NCI-H82 (cell line): ENCODE results near the gene SLC25A11.
"Not testable (repeated sequence)": the region's sequence is repeated elsewhere in the genome, so short reads cannot be mapped to it uniquely, and the experiment has no call there.

ENCODE experiments used
- DNase-seq: peaks from one replicate; lab custom pipeline; 2025; lab: John Stamatoyannopoulos, UW

SLC25A11 gene

GRCh38 chr17:4920351-4921048, 19.3 kb downstream of the SLC25A11 start:
- DNase-seq, result peak; percentile 46

GRCh38 chr17:4919511-4920047, 20.3 kb downstream of the SLC25A11 start:
- peak; percentile 74 for DNase-seq

GRCh38 chr17:4914551-4914950, 25.3 kb downstream of the SLC25A11 start:
- DNase-seq, result not testable (repeated sequence)

GRCh38 chr17:4913994-4914393, 25.9 kb downstream of the SLC25A11 start:
- peak; percentile 39 for DNase-seq

- DNase-seq, result peak; percentile 94
Measured at GRCh38 chr17:4908711-4909496, 30.9 kb downstream of the SLC25A11 start.

- DNase-seq, result no peak
Measured at GRCh38 chr17:4908301-4908700, 31.5 kb downstream of the SLC25A11 start.

GRCh38 chr17:4906642-4907041, 33.2 kb downstream of the SLC25A11 start:
- DNase-seq, result not testable (repeated sequence)

DNA sequence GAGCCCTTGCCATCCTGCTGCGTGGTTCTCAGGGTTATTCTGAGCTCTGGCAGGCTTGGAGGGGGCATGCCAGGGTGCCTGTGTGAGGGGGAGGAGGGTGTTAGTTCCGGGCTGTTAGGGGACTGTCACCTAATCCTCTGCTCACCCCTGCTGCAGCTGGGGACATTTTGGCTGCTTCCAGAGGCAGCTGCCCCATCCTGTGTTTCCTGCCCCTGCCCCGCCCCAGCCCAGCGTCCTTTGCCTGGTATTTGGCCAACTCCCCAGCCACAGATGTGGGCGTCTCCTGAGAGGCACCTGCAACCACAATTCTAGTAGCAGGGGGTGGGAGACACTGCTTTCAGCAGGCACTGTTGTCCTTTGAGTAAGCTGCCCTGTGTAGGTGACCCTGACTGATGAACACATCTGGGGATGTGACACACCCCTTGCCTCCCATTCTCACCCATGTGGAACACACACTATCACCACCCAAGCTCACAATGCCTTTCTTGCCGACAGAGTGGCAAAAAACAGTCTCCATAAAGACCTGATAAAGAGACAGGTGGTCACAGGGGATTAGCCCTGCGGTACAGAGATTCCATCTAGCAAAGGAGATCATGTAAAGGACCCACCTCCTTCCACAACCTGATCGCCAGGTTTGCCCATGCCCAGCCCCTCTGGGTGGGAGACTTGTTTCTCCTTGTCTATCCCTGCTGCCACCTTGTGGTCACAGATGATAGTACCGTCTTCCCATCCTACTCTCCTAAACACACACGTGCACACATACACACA, 36.6 kb downstream of the SLC25A11 start, which contains the start of gene CHRNE:
Gene CHRNE (minus strand): TSS at position 48 of the 768 bp plus-strand sequence. CDS start 35 bp downstream, at position 13.
- peak; percentile 99 for DNase-seq

GRCh38 chr17:4902540-4902939, 37.3 kb downstream of the SLC25A11 start:
- DNase-seq, result peak; percentile 86

DNA sequence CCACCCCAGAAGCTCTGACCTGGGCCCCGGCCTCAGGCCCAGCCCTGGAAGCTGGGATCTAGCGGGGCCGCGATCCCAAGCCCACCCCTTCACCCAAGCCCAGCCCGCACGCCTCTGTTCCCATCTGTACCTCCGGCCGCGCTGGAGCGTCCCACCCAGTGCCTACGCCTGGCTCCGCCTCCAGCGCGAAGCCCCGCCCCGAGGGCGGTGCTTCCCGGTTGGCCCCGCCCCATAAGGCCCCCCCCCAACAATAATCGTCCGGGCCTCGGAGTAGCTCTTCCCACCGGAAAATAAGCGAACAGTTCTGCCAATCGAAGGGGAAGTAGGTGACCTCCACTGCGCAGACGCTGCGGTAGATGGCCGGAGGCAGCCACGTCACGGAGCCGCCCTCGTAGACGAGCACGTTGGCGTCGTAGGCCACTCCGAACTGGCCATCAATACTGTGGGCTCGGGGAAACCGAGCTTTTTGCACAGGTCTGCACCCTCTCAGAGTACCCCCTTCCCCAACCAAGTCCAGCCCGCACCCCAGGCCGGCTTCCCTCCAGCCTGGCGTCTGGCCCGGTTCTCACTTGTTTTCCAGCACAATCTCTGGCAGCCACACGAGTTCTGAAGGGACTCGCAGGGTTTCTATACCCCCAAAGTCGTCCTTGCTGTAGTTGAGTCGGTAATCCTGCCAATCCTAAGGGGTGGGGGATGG, 38.0 kb downstream of the SLC25A11 start:
- no peak for DNase-seq

DNA sequence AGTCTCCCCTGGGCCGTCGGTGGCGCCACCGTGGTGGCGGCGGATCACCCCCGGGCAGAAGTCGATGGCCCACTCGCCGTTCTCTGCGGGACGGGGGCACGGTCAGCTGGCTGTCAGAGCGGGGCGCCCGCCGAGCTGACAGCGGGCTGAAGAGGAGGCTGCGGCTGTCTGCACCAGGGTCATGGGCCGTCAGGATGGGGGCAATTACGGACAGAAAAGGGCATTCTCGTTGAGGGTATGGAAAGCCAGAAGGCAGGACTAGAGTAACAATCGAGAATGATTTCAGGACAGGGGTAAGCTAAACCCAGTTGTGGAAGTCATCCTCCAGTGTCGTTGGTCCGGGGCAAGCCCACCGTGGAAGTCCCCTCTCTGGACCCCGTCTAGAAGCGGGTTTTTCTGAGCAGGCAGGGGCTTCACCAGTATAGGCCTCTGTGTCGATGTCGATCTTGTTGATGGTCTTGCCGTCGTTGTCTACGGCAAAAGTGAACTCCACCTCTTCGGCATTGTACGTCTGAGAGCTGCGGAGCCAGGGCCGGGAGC, 38.7 kb downstream of the SLC25A11 start:
- DNase-seq, result no peak

DNA sequence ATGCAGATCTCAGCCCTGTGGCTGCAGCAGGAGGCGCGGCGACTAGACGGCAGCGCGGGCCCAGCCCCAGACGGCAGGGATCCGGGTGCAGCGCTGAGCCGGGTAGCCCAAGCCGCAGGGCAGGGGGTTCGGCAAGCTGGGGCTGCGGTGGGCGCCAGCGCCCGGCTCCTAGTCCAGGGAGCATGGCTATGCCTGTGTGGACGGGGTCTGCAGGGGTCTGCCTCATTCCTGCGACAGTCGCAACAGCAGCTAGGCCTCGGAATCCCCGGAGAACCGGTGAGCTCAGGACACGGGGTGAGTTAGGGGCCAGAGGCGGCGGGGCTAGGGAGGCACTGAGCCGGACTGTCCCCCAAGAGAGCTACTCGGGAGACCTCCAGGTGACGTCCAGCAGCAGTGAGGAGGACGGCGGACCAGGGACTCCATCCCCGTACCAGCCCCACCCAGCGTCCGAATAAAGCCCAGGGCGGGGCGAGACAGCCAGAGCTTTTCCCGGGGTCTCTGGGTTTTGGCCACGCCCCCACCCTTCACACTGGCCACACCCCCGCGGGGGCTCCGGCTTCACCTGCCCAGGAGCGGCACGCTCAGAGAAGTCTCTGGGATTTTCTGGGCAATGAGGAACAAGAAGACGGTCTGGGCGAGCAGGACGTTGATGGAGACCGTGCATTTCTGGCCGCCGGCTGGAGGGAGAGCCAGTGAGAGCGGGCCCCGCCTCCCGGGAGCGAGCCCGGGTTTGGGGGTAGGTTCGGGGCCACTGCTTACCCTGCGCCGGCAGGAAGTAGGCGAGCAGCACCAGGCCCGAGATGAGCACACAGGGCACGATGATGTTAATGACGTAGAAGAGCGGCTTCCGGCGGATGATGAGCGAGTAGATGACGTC, 39.4 kb downstream of the SLC25A11 start:
- no peak for DNase-seq

DNA sequence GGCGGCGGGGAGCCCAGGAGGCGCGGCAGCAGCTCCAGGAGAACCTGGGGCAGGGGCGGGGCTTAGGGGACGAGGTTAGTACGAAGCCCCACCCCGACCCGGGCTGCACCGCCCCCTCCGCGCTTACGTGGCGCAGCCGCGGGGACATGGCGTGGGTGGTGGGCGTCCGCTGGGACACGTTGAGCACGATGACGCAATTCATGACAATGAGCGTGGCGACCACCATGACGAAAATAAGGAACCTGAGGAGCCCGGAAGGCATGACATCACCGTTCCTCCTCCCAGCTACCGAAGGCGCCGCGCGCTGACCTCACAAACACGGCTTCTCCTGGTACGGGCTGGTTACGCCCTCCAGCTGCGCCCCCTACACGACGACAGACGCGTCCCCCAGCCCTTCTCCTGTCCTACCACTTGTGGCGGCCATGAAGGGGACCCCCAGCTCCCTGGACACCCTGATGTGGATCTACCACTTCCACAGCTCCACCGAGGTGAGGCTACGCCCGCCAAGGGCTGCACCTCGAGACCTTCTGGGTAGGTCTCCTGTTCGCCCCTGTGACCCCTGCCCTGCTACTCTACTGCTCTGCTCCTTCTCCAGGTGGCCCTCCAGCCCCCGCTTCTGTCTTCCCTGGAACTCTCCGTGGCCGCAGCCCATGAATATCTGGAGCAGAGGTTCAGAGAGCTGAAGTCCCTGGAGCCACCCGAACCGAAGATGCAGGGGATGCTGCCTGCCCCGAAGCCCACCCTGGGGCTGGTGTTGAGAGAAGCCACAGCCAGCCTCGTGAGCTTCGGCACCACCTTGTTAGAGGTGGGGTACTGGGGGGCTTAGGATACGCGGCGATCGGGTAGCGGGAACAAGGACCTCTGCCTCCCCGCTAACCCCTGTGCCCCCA, 40.3 kb downstream of the SLC25A11 start, which contains the start of gene C17orf107:
Gene C17orf107 (plus strand): TSS at position 196 of the 890 bp plus-strand sequence. CDS start 227 bp downstream, at position 423.
- DNase-seq, result no peak

DNA sequence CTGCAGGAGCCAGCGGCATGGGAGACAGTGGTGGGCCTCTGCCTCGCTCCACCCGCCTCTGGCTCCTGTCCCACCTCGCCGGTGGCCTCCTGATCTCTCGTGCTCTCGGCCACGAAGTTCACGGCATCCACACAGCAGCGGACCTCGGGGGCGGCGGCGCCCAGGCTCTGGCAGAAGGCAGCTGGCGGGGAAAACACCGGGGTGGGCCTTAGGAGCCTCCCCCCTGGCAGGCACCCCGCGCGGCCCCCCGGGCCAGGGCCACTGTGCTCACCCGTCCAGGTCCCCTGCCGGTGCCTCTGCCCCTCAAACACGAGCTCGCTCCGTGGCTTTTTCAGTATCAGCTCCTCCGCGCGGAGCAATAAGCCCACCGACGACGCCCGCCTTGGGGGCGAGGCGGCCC, 40.9 kb downstream of the SLC25A11 start:
- no peak for DNase-seq

DNA sequence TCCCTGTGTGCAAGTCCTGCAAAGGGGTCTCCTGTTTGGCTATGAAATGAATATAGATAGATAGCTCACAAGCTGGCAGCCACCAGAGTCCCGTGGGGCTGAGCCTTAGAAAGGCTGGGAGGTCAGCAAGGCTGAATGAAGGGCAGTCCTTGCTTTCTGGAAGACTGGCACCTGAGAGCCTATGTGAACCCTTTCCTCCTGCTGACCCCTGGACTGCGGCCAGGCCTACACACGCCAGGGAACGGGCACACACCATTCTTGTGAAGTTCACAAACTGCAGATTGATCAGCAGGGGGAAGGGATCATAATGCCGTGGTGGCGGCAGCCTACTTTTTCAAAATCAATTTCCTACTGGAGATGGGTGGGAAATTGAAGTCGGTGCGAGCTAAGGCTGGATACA, 41.5 kb downstream of the SLC25A11 start:
- no peak for DNase-seq

DNA sequence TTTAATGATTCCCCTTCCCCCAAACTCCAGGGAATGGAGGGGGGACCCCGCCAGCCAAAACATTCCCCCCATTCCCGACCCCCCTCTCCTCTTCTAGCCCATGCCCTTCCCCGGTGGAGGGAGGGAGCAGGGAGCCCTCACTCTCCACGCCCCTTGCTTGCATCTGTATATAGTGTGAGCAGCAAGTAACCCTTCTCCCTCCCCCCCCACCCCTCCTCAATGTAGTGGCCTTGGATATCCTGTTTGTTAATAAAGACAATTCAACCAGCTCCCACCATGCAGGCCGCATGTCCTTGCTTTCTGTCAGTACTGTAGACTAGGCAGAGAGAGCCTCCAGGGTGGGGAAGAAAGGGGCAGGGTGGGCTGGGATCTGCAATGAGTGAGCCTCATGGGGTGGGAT, 42.1 kb downstream of the SLC25A11 start:
- DNase-seq, result no peak

GRCh38 chr17:4897198-4897687, 42.6 kb downstream of the SLC25A11 start:
- DNase-seq, result no peak

- DNase-seq, result no peak
Measured at GRCh38 chr17:4896332-4897197, 43.3 kb downstream of the SLC25A11 start.
